Esophagus squamous epithelium (tissue), 4 donors: Measurements from ENCODE around the gene RAPGEF1.

Experiments used
- CTCF ChIP-seq, 6 experiments: fragments of 450-650 bp in 4 of 6; fragments of 200-600 bp in 2 of 6; sonication (generic) in 2 of 6; IDR thresholded peaks; one replicate each; pipeline ENCODE4 v1.5.1; 2016 to 2019; ENCODE audit warnings: antibody characterized with exemption in 6 of 6, mild to moderate bottlenecking in 4 of 6, moderate library complexity in 4 of 6
- POLR2A ChIP-seq, 4 donors: fragments of 450-650 bp; IDR thresholded peaks; one replicate each; pipeline ENCODE4 v1.6.1; 2017; ENCODE audit warnings: antibody characterized with exemption in 4 of 4, mild to moderate bottlenecking in 4 of 4, moderate library complexity in 3 of 4

GRCh38 chr9:131702911-131703310 is 37.0 kb downstream of the RAPGEF1 start:
- TF ChIP-seq CTCF (IDR thresholded peaks at IDR 0.05) (no peak), POLR2A (IDR thresholded peaks at IDR 0.05) (no peak)
